GM18909 (cell line): Measurements from ENCODE around the gene ERC2.

Experiments used
- ATAC-seq: cut with Tn5 transposase; IDR thresholded peaks from one replicate; pipeline ENCODE4 v1.9.1; 2021; ENCODE audit warnings: mild to moderate bottlenecking; ENCODE audit not compliant: unreplicated experiment, poor library complexity

ERC2 gene

DNA sequence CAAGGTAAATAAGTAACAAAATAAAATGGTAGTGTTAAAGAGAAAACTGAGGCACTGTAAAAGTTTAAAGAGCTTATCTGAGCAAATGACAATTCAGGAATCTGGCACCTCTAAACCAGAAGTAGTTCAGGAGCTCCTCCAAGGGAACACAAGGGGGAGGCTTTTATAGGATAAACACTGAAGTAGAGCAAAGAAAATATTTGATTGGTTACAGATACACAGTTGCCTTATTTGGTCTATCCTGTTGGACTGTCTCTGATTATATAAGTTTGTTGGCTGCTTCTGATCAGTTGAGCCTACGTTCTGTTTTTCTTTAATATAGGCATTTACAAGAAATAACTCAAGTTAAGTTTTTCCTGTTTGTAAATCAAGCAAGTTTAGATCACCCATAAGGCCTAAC lies 146.9 kb downstream of the ERC2 start:
- ATAC-seq, result no peak

DNA sequence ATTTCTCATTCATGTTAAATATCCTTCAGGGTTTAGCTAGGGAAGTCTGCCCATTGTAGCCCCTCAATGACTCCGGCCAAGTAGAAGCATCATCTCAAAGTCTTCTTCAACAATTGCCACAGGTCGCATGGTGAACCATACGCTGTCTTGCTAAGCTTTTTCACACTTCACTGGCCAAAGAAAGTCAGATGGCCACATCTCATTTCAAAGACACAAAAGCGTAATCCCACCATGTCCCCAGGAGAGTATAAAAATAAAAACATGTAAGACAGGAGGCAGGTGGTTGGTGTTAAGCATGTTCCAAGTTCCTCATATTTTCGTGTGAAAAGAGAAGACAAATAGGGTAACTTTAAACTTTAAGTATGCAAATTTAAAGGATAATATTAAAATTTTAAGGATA lies 147.4 kb downstream of the ERC2 start:
- ATAC-seq, result no peak

DNA sequence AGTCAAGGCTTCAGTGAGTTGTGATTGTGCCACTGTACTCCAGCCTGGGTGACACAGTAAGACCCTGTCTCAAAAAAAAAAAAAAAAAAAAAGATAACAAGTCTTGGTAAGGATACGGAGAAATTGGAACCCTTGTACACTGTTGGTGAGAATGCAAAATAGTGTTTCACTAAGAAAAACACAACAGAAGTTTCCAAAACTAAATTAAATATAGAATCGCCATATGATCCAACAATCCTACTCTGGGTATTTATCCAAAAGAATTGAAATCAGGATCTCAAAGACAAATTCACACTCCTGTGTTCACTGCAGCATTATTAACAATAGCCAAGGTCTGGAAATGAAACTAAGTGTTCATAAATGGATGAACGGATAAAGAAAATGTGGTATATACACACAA lies 149.4 kb downstream of the ERC2 start:
- ATAC-seq, result no peak

DNA sequence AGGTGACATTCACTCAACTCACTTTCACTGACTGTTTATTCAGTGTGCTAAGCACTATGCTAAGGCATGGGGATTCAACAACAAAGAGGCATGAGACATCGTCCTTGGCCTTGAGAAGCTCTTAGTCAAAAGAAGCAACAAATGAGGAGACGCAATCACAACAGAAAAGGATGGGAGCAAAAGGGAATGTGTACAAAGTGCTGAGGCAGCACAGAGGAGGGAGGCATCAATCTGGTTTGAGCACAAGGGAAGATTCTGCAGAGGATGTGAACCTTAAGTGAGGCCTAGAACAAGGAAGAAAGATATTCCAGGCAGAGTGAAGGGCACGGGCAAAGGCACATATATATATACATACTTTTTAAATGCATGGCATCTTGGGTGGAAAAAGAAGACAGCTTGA lies 151.3 kb downstream of the ERC2 start:
- no peak for ATAC-seq

DNA sequence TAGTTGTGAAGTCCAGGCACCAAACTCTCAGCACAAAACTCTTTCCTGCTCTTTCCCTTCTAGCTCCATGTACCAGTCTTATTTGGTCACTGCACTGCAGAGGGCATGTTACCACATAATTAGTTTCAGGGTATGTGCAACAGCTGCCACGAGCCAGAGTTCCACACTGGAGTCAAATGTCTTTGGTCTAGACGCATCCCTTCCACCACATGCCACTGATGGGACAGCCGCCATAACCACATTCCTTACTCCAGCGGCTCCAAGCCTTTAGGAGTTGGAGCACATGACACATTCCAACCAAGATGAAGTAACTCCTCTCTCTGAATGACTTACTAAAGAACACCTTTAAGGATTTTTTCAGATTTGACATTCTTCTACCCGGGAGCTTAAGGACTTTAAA lies 153.4 kb downstream of the ERC2 start:
- no peak for ATAC-seq

DNA sequence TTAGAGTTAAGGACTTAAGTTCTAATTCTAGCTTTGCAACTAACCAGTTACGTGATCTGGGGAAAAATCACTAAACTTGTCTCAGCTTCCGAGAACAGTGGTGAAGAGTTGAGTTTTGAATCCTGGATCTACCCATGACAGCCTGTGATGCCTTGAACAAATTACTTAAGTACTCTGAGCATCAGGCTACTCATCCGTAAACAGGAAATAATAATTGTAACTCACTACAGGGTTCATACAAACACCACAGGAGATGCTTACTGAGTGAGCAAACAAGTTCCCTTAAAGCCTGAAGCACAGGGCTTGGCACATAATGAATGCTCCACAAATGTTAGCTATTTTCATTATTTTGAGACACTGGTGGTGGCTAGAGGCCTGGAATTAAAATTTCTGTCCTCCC lies 158.8 kb downstream of the ERC2 start:
- ATAC-seq, result no peak

DNA sequence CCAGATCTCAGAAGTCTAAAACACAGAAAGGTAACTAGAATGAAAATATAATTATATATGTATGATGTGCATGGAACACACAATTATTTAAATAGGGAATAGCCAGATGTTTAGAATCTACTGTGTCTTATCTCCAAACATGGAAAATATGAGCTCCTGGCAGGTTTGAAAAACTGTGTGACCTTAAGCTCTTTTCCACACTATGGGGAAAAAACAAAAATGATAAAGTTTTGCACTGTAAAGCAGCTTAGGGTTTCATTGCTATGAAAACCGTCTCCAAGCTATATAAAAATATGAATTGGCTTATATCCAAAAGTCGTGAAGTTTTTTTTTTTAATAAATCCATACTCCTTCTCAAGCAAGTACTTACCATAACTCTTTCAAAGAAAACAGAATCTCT lies 159.8 kb downstream of the ERC2 start:
- ATAC-seq, result no peak

DNA sequence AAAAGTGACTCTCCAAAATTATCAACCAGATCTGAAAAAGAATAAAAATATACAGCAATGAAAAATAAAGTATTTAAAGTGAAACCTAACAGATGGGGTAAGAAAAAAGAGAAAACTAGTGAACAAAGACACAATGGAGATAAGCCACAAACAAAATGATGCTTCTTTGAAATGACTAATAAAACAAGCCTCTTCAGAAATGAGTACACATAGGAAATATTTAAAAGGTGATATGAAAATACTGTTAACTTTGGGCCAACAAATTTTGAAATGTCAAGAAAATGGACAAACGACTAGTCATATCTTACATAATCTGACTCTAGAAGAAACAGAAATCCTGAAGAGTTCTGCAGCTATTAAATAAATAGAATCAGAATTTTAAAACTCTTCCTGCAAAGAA lies 164.2 kb downstream of the ERC2 start:
- no peak for ATAC-seq

DNA sequence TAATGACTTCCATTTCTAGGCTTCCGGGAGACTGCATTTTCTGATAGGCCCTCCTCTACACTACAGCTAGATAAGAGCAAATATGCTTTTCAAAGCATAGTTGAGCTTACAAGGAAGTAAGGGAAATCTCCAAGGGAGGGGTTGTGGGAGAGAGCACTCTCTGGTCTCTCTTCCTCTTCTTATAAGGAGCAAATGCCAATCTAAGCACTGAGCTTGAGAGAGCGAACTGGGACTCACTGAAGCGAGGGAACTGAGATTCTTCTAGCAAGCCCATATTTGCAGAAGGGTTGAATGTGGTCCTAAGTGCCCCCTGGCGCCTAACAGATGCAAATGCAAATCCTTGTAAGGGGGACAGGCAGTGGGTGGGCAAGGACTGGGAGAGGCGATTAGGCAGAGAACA lies 164.8 kb downstream of the ERC2 start:
- peak; percentile 80 for ATAC-seq

DNA sequence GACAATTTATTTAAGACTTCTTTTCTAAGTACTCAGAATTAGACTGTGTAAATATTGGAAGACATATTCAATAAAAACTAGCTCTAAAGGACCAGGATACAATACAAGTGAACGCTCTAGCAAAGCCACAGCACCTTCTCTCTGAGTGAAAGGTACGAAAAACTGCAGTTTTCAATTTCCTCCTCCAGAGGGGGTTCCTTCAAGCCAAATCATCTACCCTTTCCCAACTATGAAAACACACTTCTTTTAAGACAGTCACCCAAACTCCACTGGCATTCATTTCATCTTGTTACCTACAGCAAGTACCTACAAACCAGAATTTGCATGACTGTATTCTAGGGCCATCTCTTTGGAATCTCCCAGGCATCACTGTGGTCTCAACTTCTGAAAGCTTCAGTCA lies 165.8 kb downstream of the ERC2 start:
- no peak for ATAC-seq

DNA sequence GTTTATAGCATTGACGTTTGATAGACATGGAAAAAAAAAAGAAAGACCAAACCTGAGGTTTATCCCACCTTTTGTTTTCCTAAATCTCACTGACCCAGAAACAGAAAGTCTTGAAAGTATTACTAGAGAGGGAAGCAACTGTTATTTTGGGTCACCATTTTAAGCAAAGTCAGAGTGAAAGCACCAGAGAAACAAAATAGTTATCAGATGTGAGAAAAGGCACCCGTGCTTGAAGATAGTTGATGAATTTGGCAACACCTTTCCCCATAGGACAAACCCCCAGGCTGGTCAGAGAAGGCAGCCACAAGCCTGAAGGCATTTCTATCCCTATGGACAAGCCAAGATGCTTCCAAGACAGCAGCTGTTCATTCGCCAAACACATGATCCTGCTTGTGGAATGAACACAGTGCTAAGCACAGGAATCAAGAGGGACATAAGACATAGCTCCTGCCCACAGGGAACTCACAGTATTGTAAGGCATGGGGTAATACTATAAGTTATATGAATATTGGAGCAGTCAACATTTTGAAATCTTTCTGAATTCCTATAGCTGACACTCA lies 170.9 kb downstream of the ERC2 start:
- ATAC-seq, result no peak

DNA sequence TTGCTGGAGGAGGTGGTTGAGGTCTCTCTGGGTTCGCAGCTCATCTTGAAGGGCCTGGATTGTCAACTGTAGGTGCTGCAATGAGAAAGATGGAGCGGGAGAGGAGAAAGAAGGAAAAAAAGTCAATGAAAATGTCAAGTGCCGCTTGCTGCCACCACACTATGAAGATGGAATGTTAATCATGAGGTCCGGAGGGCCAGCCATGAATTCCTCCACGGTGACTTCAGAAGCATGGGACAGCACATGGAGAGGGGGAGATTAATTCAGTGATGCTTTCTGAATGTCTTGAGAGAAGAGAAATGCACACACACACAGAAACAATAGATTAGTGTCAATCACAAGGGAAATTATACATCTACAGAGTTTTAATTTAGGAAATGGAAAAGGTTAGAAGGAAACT lies 171.9 kb downstream of the ERC2 start:
- ATAC-seq, result no peak

DNA sequence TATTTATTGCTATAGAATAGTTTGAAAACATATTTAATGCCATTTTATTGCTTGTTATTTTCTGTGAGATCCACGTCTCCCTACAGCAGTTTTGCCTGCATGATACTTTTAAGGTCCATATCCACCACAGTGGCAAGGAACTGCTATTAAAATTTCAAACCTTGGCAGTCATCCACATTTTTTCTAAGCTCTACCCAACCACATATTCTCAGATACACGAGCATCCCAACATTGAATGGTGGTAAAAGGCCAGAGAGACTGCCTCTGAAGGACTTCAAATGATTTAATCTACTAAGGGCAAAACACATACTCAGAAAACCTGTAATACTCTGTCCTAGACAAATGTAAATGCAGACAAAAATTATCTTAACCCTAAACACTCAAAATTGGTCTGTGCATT lies 173.1 kb downstream of the ERC2 start:
- ATAC-seq, result no peak

DNA sequence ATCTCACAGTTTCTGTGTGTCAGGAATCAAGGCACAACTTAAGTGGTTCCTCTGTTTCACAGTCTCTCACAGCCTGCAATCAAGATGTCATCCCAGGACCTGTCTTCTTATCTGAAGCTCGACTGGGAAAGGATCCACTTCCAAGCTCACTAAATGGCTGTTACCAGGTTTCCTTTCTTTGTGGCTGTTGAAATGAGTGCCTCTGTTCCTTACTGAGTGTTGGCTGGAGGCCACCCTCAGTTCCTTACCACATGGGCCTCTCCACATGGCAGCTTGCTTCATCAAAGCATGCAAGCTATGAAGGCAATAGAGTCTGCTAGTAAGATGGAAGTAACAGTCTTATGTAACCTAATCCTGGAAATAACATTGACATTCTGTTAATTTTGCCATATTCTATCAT lies 174.0 kb downstream of the ERC2 start:
- ATAC-seq, result no peak

DNA sequence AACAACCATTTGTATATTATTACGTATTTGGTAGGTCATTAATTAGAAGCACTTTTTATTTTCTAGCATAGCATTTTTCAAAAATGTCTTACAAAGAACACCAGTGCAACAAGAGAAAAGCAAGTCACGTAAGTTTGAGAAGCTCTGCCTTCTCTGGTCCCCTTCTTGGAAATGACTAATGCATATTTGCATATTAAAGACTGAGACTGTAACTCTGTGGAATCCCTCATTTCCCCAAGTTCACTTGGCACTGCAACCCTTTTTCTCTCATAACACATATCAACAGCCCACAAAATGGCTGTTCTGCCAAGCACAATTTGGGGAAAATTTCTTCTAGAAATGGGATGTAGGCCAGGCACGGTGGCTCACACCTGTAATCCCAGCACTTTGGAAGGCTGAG lies 176.3 kb downstream of the ERC2 start:
- ATAC-seq, result no peak

DNA sequence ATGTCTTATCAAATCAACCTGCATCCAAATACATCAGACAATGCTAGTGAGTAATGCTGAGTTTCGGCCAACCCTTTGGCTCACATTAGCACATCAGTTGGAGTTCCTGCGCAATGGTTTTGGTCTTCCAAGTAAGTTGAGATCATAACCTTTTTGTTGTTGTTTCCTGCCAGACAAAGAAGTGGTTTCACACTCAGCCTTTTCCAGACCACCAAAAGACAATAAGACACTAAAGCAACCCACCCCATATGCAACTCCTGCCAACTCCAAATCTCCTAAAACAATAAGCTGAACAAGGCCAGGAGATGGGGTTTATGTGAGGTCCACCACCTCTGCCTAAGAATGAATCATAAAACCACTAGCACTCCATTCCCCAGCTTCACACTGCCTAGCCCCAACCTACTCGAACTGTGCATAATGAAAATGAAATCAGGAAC lies 177.0 kb downstream of the ERC2 start:
- ATAC-seq, result no peak

DNA sequence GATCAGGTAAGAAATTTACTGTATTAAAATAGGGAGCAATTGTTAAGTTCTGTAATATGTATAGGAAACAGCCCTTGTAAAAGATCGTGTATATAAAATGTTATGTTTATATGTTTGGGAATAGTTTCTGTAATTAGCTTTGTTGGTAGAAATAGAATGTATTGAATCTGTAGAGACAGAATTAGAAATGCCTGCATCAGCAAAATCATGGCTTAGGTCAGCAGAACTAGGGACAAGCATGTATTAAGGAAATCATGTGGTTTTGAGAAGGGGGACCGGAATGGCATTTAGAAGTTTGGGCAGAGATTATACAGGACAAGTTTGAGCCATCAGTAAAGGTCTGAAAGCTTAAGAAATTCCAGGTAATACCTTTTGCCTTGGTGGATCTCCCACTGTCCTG lies 177.9 kb downstream of the ERC2 start:
- ATAC-seq, result no peak

DNA sequence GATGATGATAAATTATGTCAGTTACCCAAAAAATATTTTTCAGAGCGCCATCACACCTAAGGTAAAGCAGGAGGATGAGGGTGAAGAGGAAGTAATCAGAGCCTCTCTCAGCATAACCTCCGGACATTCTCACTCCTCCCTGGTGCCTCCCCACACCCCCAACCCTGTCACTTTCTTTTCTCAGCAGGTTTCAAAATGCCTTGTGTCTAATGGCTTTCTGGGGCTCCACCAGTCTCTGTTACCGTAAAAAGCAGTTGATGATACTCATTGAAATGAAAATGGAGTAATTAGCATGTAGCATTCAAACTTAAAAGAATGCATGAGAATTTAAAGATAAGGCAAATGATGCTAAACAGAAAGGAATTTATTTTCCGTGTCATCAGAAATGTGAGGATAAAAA lies 180.0 kb downstream of the ERC2 start:
- ATAC-seq, result no peak

DNA sequence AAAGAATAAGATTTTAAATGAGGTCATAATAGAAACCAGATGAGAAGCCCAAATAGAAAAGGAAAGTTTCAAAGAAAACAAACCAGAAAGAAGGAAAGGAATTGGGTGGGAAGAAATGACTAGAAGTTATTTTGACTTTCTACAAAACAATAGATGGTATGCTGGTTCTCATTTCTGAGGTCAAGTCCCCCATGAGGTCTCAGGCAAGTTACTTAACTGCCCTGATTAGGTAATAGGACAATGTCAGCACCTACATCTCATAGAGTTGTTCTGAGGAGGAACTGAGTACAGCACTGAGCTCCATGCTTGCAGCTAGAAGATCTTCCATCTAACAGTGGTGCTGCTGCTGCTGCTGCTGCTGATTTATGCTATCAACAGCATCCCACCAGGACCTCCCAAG lies 185.9 kb downstream of the ERC2 start:
- no peak for ATAC-seq

DNA sequence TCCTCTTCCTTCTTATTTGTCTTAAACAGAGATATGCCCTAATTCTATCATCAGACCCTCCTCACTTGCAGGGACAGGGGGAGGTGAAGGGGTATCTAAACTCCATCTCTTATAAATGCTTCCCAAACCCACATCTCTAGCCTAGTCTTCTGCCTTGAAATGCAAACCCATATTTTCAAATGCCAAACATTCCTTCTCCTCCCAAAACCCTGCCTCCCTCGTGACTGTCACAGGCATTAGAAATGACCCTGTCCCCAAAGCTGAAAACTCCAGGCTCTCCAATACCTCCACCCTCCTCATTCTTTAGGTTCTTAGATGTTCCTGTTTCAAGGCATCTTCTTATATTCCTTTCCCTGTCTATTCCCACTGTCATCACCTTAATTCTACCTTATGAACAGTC lies 191.0 kb downstream of the ERC2 start:
- ATAC-seq, result no peak

DNA sequence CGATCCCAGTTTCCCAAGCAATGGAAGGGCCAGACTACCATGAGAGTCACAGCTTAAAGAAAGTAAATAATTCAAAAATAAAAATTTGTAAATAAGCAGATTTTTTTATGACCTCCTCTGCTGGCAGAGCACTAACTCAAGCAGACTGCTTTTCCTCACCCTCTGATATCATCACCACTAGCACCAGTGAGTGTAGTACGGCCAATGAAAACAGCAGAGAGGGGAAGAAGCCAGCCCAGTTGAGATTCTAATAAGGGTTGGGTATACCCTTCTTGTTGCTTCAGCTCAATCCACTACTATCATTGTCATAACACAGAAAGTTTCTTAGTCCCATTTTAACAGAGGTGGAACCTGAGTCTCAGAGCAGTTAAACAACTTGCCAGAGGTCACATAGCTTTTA lies 193.1 kb downstream of the ERC2 start:
- ATAC-seq, result no peak

DNA sequence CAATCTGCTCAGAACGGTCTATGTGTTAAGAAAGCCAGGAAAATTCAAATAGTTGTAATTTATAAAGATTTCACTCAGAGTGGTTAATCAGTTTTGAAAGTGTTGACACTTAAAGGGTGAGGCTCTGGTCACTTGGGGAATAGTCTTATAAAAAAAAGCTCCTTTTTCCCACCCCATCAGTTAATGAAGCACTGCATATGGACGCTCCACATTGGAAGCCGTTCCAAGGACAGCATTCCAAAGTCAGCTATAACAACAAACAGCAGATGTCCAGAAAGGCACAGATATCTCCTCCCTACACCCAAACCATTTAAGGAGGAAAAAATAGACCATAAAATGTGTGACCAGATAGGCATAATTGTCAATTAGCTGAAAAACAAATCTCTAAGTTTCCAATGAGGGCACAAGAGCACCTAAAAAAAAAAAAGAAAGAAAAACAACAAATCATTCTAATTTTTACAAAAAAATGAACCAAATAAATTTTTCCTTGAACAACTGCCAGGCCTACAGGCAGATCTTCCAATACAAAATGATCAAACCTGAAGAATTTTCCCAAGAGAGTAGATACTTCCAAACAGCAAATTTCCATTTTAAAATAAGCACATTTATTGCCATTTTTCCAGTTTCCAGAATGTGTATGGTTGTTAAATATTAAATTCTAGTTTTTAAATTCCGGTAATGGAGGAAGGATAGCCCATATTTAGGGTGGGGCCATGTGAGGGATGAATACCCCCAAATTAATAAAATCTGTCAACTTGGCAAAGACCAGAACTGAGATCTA lies 198.3 kb downstream of the ERC2 start:
- no peak for ATAC-seq
